ENCODE measurements around the gene DNAI1. TPM values are rescaled to one million over a fixed set of nuclear protein-coding genes. Genes with fewer than 3 reads are reported as not detected.
A peak's percentile ranks its signal among the peaks of the same experiment; 100 is the strongest.

Gene DNAI1
- total RNA-seq, 2 donors from 2014 or later = not detected

DNA sequence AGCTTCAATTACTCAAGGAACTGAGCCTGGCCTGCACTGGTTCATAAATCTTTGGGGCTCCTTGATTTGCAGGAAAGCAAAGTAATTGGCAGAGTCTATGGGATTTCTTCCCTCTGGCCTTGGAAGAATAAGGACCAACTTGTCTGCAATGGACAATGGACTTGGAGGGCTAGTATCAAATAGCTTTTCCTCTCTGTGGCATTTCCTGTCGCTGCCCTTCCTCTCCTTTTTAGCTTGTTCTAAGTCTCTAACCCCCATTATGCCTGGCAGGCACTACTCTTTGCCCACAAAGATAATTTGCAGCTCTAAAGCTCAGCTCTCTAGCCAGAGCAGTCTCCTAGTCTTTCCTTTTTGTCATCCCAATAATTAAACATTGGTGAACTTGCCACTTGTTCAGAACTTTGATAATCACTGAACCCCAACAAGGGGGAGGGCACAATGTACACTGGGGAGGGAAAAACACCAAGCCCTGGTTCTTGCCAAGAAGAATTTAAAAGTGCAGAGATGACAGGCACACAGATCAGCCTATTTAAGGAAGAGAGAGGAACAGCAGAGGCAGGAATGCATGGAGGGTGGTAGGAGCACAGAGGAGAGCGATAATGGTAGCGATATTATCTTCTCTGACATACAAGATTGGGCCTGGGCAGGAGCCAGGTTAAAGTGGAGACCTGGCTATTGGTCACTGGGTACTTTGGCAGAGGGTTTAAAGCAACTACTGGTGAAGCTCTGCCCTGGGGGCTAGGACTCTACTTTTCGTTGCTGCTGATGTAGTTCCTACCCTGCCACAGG is 38.7 kb upstream of the DNAI1 start:
- intact Hi-C loops (cut with DNase I) = no loop called here

DNA sequence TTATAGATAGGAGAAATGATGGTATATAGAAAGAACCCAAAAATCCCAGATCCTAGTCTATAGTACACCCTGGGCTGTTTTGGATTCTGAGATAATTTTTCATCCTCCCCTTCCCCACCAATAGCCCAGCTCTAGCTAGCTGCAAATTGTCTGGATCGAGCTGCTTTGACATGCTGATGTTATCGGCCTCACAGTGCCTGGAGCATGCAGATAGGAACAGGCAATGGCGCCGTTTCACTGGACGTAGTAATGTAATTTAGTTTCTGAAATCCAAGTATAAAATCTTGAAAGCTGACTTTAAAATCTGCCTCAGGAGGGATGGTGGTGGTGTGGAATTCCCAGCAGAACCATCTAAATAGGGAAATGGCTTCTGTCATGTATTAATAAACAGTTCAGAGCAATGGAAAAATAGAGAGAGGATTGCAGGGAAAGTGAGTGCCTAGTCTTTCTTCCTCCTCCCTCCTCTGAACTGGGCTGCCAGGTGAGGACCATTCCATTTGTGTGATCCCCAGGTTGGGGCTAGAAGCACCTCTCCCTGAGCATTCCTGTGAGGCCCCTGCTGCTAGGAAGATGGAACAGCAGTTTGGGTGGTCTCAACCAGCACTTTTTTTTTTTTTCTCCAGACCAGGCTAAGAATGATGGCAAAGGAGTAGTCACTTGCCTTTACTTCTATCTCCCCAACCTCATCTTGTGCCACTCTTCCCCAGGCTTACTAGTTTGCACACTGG is 32.1 kb upstream of the DNAI1 start:
- TF ChIP-seq, protein P1, sequence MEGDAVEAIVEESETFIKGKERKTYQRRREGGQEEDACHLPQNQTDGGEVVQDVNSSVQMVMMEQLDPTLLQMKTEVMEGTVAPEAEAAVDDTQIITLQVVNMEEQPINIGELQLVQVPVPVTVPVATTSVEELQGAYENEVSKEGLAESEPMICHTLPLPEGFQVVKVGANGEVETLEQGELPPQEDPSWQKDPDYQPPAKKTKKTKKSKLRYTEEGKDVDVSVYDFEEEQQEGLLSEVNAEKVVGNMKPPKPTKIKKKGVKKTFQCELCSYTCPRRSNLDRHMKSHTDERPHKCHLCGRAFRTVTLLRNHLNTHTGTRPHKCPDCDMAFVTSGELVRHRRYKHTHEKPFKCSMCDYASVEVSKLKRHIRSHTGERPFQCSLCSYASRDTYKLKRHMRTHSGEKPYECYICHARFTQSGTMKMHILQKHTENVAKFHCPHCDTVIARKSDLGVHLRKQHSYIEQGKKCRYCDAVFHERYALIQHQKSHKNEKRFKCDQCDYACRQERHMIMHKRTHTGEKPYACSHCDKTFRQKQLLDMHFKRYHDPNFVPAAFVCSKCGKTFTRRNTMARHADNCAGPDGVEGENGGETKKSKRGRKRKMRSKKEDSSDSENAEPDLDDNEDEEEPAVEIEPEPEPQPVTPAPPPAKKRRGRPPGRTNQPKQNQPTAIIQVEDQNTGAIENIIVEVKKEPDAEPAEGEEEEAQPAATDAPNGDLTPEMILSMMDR (IDR thresholded peaks at IDR 0.05) = no peak
- Histone ChIP-seq H3K27me3 (no peaks in the 10 kb centered on the region), H3K4me1 (no peaks in the 10 kb centered on the region), H3K36me3 (no peaks in the 10 kb centered on the region), H3K4me3 (no peak overlapping the region), H3K9ac (ENCODE audit: low read depth in 2 of 2, low read length in 2 of 2) (no peak overlapping the region), H3K27ac (no peak overlapping the region), H3K9me3 (no peaks in the 10 kb centered on the region)
- intact Hi-C loops (cut with DNase I) = no loop called here
- DNase-seq = no peak

More for the DNA sequence above, 38.7 kb upstream of the DNAI1 start:
- H3K9me3 ChIP-seq = no peaks in the 10 kb centered on the region
- TF ChIP-seq, protein P1 (IDR thresholded peaks at IDR 0.05) = no peak
- no peaks in the 10 kb centered on the region for H3K36me3 ChIP-seq
- no peak overlapping the region for H3K27ac ChIP-seq
- no peak for DNase-seq
- no peaks in the 10 kb centered on the region for H3K27me3 ChIP-seq
- H3K4me1 ChIP-seq = no peaks in the 10 kb centered on the region
- H3K4me3 ChIP-seq = no peak overlapping the region
- H3K9ac ChIP-seq (ENCODE audit: low read depth in 2 of 2, low read length in 2 of 2) = no peak overlapping the region

DNA sequence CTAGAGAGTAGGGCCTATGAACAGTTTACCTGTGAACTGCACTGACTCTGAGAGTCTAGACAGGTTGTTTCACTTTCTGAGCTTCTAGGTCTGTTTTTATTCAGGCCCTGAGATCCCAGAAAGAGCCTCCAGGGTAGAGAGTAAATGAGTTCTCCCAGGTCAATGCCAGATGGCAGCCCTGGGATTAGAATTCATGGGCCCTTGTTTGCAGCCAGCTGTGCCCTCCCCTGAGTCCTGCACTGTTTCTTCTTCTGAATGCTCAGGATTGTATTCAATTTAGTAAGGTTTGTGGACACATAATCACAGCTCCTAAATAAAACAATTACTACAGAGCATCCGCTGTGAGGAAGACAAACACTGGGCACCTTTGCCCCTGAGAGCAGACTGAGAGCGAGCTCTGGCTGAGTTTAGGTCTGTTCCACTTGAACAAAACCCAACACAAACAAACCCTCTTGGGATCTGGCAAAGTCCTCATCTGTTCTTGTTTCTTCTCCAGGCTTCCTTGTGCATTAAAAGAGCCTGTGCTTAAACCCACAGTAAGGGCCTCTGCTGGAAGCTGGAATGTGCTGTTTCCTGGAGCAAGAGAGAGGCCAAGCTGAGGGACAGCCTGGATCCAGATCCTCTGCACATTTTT is 30.2 kb upstream of the DNAI1 start:
- DNase-seq = no peak
- H3K36me3 ChIP-seq = no peaks in the 10 kb centered on the region
- TF ChIP-seq, protein P1 (IDR thresholded peaks at IDR 0.05) = no peak

DNA sequence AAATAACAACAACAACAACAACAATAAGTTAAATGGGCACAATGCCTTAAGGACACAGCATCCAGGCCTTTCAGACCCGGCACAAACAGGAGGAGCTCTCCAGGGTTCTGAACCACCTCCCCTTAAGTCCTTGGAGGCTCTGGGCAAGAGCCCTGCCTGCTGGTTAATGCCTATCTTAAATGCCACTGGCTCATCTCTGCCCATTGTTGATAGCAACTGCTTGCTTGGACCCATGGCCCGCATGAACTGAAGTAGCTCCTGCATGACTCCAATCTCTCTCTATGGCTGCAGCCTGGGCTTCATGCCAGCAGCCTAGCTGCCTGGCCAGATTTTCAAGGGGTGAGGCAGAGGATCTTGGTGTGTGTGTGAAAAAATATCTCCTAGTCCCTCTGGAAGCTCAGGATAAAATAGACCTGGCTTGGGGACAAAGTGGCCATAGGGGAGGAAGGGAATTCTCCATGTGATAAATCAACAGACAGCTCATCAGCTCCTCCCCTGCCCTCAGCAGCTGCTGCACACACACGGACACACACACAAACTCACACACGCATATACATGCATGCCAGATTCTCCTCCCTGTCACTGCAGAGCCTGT is 27.7 kb upstream of the DNAI1 start:
- H3K27ac ChIP-seq = no peak overlapping the region
- no peaks in the 10 kb centered on the region for H3K4me1 ChIP-seq
- no peaks in the 10 kb centered on the region for H3K9me3 ChIP-seq
- intact Hi-C loops (cut with DNase I) = no loop called here
- no peak overlapping the region for H3K9ac ChIP-seq (ENCODE audit: low read depth in 2 of 2, low read length in 2 of 2)
- TF ChIP-seq, protein P1 (IDR thresholded peaks at IDR 0.05) = no peak
- no peak overlapping the region for H3K4me3 ChIP-seq
- peak; percentile 32 for DNase-seq
- H3K36me3 ChIP-seq = no peaks in the 10 kb centered on the region
- H3K27me3 ChIP-seq = no peaks in the 10 kb centered on the region

More for the DNA sequence above, 30.2 kb upstream of the DNAI1 start:
- intact Hi-C loops (cut with DNase I) = no loop called here
- H3K9ac ChIP-seq (ENCODE audit: low read depth in 2 of 2, low read length in 2 of 2) = no peak overlapping the region
- no peaks in the 10 kb centered on the region for H3K4me1 ChIP-seq
- no peaks in the 10 kb centered on the region for H3K9me3 ChIP-seq
- H3K27ac ChIP-seq = no peak overlapping the region
- H3K4me3 ChIP-seq = no peak overlapping the region
- H3K27me3 ChIP-seq = no peaks in the 10 kb centered on the region

DNA sequence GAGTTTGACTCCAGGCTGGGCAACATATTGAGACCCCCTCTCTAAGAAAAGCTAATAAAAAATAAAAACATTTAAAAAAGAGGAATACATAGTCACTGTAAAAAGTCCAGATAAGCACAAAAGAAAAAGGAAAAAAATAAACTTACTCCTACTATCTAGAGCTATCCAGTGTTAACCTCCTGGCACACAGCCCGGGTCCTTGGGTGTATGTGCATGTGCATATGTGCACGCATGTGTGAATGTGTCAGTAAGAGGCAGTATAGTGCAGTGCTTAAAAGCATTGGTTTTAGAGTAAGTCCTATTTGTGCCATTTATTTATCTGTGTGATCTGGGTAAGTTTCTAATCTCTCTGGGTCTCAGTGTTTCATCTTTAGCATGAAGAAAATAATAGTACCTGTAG is 26.9 kb upstream of the DNAI1 start:
- H3K27me3 ChIP-seq = no peaks in the 10 kb centered on the region
- TF ChIP-seq, protein P1 (IDR thresholded peaks at IDR 0.05) = no peak
- no peak overlapping the region for H3K27ac ChIP-seq
- no peak overlapping the region for H3K9ac ChIP-seq (ENCODE audit: low read depth in 2 of 2, low read length in 2 of 2)
- H3K4me3 ChIP-seq = no peak overlapping the region
- no peak for DNase-seq
- H3K36me3 ChIP-seq = no peaks in the 10 kb centered on the region
- no peaks in the 10 kb centered on the region for H3K9me3 ChIP-seq
- intact Hi-C loops (cut with DNase I) = no loop called here
- H3K4me1 ChIP-seq = no peaks in the 10 kb centered on the region
